SW 1271 (cell line): Measurements from ENCODE around the gene SNX19.
A peak's percentile ranks its signal among the peaks of the same experiment; 100 is the strongest.
"Not testable (repeated sequence)": the region's sequence is repeated elsewhere in the genome, so short reads cannot be mapped to it uniquely, and the experiment has no call there.

Experiments
- DNase-seq, 2 experiments: peaks; one replicate each; lab custom pipeline; 2025; lab: John Stamatoyannopoulos, UW

SNX19 gene

DNA sequence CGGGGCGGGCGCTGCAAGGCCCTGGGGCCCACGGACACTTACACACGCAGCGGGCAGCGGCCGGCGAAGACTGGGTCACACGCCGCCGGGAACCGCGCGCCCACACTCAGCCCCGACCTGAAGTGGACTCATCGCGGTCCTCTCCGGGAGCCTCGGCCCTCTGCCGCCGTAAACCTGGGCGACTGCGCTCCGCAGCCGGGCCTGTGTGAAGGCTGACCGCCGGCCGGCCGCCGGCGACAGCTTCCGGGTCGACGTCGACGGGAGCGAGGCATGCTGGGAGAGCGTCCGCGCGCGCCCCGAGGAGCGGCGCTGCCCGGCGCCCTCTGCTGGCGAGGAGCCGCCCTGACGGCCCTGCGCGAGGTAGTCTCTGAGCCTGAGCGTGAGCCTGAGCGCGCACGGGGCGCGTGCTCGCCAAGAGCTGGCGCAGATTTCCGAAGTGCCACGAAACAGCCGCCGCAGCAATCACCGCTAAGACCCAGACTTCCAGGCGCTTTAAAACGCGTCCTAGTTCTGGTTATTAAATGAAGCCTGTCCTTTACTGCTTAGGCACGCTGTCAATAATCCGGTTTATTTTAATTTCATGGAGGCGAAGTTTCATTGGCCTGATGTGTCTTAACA is at the start of gene SNX19:
SNX19 (minus strand) TSS at position 242 of the 618 bp plus-strand sequence. CDS start 540 bp downstream, outside the sequence.
- DNase-seq = peak; percentile 60 to 78

DNA sequence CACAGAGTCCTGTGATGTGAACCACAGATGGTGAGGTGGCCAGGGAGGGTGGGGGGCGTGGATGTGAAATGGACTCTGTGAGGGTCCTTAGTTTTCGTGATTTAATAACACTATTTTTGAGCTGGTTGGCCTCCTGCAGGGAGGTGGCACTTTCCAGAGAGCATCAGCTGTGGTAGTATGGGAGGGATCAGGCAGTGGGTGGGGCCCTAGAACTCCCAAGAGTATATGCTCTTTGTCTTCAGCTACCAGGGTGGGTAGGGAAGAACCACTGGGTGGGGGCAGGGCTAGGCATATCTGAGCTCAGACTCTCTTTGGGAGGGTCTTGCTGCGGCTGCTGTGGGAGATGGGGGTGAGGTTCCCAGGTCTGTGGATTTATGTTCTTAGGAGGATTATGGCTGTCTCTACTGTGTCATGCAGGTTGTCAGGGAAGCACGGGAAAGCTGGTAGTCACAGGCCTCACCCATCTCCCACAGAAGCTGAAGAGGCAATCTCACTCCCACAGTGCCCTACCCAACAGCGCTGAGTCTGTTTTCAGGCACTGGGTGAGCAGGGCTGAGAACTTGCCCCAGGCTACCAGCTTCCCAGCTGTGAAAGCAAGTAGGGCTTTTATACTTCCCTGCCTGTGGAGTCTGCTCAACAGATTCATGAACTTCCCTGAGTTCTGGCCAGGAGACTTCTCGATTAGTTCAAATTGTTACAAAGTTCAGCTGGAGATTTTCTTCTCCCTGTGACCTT is 47.9 kb upstream of the SNX19 start:
- no peak for DNase-seq

- no peak for DNase-seq
These were observed 31.6 kb upstream of the SNX19 start for GRCh38 chr11:130947889-130948288.

GRCh38 chr11:130947481-130947880 is 31.2 kb upstream of the SNX19 start:
- DNase-seq = no peak

- no peak for DNase-seq
These were observed 30.8 kb upstream of the SNX19 start for GRCh38 chr11:130947058-130947457.

DNA sequence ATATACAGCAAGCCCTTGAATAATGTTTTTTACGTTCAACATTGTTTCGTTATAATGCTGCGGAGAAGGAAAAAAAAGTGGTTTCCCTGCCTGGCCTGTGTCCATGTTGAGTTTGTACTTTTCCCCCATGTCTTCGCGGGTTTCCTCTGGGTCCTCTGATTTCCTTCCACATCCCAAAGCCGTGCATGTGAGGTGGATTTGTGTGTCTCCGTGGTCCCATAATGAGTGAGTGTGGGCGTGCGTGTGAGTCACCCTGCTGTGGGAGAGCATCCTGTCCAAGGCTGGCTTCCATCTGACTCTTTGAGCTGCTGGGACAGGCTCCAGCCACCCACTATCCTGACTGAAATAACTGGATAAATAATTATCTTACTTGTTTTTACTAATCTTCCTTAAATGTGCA is 29.6 kb upstream of the SNX19 start:
- no peak for DNase-seq

- no peak for DNase-seq
These were observed 24.4 kb upstream of the SNX19 start for GRCh38 chr11:130940706-130941105.

DNA sequence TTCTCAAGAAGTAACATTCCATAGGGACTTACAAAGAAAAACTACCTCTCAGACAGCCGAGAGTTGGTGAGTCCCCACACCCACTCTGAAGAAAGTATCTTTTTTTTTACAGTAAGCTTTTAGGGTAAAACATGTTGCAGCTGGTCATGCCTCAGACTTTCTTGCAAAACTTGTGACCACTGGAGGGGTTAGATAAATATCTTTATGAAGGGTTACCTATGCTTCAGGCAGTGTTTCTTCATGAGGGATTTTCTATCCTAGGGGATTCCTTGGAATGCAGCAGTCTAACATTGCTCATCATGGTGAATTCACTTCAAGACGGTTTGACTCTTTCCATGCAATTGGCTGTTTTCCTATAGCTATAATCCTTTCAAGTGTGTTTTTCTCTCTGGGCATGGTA is 20.8 kb upstream of the SNX19 start:
- DNase-seq = no peak

- no peak for DNase-seq
These were observed 15.9 kb upstream of the SNX19 start for GRCh38 chr11:130932086-130932712.

DNA sequence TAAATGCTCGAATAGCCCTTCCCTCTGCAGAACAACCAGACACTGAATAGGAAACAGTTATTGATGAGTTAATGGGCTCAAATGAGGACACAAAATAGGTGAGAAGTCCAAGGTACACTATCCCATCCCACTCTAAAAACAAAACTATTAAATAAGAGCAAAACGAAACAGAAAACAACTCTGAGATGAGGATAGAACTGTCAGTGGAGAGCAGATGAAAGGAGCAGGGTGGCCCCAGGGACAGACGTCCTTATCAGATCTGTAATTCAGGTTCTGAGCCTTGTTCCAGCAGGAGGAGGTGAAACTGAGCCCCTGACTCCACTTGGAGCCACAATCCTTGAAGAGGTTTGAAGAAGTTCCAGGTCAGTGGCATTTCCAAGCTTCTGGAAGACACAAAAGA is 8.5 kb upstream of the SNX19 start:
- no peak for DNase-seq

GRCh38 chr11:130920612-130921011 is 4.3 kb upstream of the SNX19 start:
- DNase-seq = not testable (repeated sequence)

GRCh38 chr11:130918081-130918480 is 1.8 kb upstream of the SNX19 start:
- DNase-seq = no peak

GRCh38 chr11:130916910-130917309 is 631 bp upstream of the SNX19 start:
- no peak for DNase-seq

GRCh38 chr11:130915603-130916237 is 559 bp downstream of the SNX19 start:
- no peak for DNase-seq

DNA sequence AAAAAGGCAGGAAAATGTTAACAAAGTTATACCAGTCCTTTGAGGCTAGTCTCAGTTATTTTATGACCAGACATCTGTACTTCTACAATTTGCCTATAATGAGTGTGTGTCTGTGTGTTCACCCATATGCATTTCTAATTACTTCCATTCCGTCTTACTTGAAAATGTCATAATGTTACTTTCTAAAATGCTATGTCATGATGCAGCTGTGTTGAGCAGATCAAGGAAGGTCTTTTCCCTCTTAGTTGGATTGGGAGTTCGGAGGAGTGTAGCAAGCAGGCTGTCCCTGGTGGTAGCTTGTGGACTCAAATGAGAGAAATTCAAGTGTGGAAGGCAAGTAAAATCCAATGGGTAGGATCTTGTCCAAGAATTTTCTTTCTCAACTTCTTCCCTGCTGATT is 3.0 kb downstream of the SNX19 start:
- no peak for DNase-seq

- DNase-seq = no peak
These were observed 3.7 kb downstream of the SNX19 start for GRCh38 chr11:130912552-130912951.

DNA sequence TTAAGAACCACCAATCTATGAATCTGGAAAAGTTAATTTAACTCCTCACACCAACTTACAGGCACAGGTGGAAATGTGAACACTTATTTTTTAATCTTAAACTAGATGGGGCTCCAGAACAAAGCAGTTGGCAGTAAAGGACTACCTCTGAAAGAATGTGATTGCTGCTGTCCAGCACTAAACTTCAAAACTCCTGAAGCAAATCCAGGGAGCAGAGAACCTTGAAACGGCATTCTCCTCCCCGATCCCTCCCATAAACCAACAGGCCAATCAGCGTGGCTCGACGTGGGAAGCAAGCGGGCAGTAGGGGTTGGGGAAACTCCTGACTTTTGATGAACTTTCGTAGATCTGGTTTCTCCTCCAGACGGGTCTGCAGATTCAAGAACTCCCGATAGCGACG is 5.0 kb downstream of the SNX19 start:
- DNase-seq = no peak

GRCh38 chr11:130909650-130910049 is 6.6 kb downstream of the SNX19 start:
- DNase-seq = no peak

GRCh38 chr11:130908770-130909625 is 7.3 kb downstream of the SNX19 start:
- DNase-seq = no peak

DNA sequence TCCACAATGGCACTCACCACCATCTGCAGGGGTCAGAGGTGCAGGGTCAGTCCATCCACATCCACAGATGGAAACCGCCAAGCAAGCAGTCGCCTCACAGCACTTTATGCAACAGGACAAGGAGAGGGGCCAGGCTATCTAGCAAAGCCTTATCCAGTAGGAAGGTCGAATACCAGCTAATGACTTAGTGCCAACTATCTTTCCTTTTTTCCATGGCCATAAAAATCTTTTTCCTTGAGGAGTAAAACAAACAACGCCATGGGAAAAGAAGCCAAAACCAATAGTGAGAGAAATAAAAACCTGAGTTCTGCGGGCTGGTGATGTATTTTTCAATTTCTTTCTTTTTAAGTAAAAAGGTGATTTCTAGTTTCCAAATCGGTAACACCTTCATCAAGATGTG is 8.2 kb downstream of the SNX19 start:
- DNase-seq = no peak

GRCh38 chr11:130907229-130907628 is 9.1 kb downstream of the SNX19 start:
- no peak for DNase-seq

- no peak for DNase-seq
These were observed 9.7 kb downstream of the SNX19 start for GRCh38 chr11:130906616-130907015.
